Putamen (tissue), 1 donor: ENCODE results near the gene MLLT6.

Source experiments
- DNase-seq: peaks from one replicate; pipeline ENCODE4 v3.0.0-alpha.2; 2016; ENCODE audit warnings: low spot score

The MLLT6 gene

GRCh38 chr17:38704606-38705522 is at the start of gene MLLT6:
TSS of gene MLLT6 (plus strand) at chr17:38705273. CDS start at chr17:38705633, 360 bp downstream.
- DNase-seq: peak; percentile 87

GRCh38 chr17:38656959-38657823 is 47.9 kb upstream of the MLLT6 start:
- peak; percentile 89 for DNase-seq

DNA sequence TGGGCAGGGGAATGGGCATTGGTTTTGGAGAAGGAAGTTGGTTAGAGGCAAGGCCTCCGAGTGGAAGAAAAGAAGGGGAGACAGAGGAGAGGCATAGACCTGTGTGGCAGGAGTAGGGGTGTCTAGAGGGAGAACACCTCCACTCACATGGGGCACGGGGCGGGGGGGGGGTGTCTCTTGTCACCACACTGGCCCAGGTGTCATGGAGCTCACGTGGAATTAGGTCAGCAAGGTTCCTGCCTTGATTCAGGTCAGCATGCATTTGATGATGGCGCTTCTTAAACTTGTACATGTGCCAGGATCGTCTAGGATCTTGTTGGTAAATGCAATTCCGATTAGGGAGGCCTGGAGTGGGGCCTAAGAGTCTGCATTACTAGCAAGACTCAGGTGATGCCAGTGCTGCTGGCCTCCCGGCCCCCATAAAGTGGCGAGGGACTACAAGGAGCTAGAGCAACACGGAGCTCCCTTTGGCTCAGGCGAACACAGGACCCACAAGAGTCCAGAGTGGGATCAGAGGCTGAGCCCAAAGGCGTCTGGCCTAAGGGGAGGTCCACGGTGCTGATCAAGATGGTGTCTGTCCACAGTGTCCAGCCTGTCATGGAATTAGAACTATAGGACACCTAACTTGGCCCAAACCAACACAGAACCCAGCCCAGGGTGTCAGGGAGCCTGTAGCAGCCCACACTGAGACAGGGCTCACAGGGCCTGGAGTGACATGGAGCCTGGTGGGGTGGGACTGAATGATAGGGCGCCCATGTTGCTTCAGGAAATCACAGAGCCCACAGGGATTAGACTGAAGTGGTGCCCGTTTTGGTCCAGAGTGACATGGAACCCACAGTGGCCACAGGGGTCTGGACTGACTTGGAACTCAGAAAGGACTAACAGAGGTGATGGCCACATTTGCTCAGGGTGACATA is 47.0 kb upstream of the MLLT6 start:
- no peak for DNase-seq

GRCh38 chr17:38658741-38659345 is 46.2 kb upstream of the MLLT6 start:
- no peak for DNase-seq

- DNase-seq: no peak
Measured at GRCh38 chr17:38659415-38659814, 45.7 kb upstream of the MLLT6 start.

- DNase-seq: no peak
Measured at GRCh38 chr17:38660097-38661025, 44.7 kb upstream of the MLLT6 start.

- peak; percentile 53 for DNase-seq
Measured at GRCh38 chr17:38663125-38663751, 41.8 kb upstream of the MLLT6 start.

DNA sequence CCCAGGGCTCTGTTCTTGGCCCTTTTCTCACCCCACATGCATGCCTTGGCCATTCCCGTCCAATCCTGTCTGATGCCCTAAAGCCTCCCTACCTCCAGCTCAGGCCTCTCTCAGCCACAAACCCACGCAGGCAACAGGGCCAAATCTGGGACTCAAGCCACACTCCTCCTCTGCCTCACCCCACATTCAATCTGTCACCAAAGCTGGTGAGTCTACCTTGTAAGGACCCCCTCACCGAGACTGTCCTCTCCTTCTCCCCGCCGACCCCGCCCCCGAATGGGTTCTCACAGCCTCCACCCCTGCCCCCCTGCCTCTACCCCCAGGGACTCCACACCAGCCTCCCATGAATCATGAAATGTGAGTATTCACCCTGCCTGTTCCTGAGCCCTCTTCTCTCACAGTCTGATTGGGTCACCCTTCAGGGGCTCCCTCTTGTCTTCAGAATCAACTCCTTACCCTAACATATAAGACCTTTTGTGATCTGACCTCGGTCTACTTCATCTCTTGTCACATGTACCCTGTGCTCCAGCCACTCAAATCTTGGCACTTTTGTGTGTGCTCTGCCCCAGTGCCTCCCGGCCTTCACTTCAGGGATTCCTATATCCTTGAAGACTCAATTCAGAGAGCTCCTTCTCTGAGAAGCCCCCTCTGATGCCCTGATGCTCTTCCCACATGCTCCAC is 41.0 kb upstream of the MLLT6 start:
- DNase-seq: no peak

- DNase-seq: peak; percentile 57
Measured at GRCh38 chr17:38667099-38667786, 37.8 kb upstream of the MLLT6 start.

DNA sequence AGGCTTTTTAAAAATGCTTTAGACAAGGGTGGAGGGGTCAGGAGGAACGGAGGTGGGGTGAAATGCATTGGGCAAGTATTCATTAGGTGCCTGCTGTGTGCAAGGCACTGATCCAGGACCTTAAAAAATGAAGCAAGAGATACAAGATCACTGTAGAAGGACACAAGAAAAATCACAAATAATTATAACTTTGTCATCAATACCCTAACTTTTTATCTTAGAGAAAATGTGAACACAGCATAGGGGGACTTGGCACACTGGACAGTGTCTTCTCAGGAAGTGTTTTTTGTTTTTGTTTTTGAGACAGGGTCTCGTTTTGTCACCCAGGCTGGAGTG is 37.3 kb upstream of the MLLT6 start:
- DNase-seq: no peak

- DNase-seq: no peak
Measured at GRCh38 chr17:38669520-38669919, 35.6 kb upstream of the MLLT6 start.

DNA sequence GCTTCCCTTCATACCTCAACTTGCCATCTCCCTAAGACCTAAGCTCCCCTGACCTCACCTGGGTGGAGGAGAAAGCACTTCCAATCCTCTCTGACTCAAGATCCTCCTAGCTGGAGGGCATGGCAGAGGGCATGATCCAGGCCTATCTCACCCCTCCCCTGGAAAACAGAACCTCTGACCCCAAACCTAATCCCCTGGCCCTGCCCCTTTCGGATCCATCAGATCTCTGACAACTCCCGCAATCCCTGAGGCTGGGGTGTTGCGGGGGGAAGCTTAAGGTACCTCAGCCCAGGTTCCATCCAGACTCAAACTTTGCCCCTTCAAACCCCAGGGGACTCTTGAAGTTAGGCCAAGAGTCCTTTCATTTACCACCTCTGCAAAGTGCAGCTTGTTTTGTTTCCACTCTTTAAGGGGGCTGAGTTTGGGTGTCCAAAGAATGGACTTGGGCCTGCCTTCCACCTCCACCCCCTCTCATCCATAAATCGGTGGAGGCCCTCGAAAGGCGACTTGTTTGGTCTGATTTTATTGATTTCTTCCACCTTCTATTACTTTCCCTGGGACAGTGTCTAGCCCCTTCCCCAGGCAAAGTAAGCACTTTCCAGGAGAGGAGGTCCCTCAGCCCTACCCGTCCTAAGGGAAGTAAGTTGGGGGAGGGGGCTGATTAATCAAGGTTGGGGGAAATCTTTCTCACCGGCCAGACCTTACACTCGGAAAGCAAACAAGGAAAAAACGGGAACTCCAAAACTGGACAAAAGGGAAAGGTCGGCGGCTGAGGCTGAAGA is 32.9 kb upstream of the MLLT6 start:
- DNase-seq: no peak

DNA sequence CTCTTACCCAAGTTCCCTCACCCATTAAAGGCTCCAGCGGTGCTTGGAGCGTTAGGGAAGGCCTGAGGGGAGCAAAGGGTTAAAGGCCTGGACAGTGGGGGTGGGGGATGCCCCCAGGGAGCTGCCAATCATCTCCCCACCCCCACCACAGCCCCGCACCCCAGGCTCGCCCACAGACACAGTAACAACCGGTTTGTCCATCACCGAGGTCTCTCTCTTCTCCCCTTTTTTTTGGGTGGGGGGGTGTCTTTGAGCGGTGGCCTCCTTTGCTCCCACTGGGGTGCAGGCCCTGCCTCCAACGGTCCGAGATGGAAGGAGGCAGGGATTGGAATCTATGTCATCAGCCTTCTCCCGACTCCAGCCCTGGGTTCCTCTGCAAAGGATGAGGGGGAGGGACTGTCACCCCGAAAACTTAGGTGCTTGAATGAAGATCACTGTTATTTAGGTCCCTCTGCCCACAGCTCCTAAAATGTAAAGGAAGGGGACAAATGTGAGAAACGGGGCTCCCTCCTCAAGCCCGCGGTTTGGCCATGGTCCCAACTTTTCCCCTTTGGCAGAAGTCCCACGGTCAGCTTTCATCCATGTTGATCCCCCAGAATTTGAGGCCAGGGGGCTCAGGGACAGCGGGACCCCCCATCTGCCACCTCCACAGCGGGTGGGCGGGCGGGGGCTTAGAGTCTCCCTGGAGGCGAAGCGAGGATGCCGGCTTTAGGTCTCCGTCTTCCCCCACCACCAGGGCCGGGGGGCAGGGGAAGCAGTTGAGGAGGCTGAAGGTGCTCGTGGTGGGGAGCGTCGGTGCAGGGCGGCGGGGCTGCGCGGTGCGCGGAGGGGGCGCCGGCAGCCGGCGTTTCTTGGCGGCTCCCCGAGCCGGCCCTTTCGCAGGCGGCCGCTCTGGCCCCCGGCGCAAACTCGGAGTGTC is 32.0 kb upstream of the MLLT6 start:
- no peak for DNase-seq

- no peak for DNase-seq
Measured at GRCh38 chr17:38673707-38674013, 31.4 kb upstream of the MLLT6 start.

- DNase-seq: no peak
Measured at GRCh38 chr17:38674014-38674748, 30.9 kb upstream of the MLLT6 start.
